Left ventricle myocardium inferior (tissue), 1 donor: Measurements from ENCODE around the gene IL22RA1. TPM values are rescaled to one million over a fixed set of nuclear protein-coding genes. Genes with fewer than 3 reads are reported as not detected.

Experiments
- DNase-seq: peaks from one replicate; pipeline ENCODE4 v3.0.0-alpha.2; 2020
- H3K27ac ChIP-seq: fragments of 200-600 bp; replicated peaks from 2 replicates; pipeline ENCODE4 v1.8.0; 2021
- H3K27me3 ChIP-seq: fragments of 200-600 bp; 2 replicates; pipeline ENCODE4 v1.8.0; 2021; ENCODE audit warnings: low read depth
- H3K36me3 ChIP-seq: fragments of 200-600 bp; 2 replicates; pipeline ENCODE4 v1.8.0; 2021
- H3K4me1 ChIP-seq: fragments of 200-600 bp; 2 replicates; pipeline ENCODE4 v1.8.0; 2021
- H3K4me3 ChIP-seq: fragments of 200-600 bp; 2 replicates; pipeline ENCODE4 v1.8.0; 2021; ENCODE audit warnings: mild to moderate bottlenecking, moderate library complexity
- H3K9me3 ChIP-seq: fragments of 200-600 bp; replicated peaks from 2 replicates; pipeline ENCODE4 v1.8.0; 2021
- CTCF ChIP-seq: fragments of 200-600 bp; IDR thresholded peaks from 2 replicates; pipeline ENCODE4 v1.8.0; 2021; ENCODE audit warnings: antibody characterized with exemption, mild to moderate bottlenecking, borderline replicate concordance
- intact Hi-C: fragments of 100-400 bp; cut with micrococcal nuclease; formaldehyde crosslinking; loops from one replicate; pipeline ENCODE4 v1.11.0; 2022
- total RNA-seq: library from RNA; stranded (reverse); fragmentation: NEBNext Ultra II Directional; extraction: Animal tissue kit (Norgen Biotek cat#: 25700); gene quantifications from one replicate; pipeline ENCODE4 v1.2.1, GENCODE V29; 2021
- donor health status: DM: no; HTN: yes; CAD: no; lungs with severe emphysema.

IL22RA1 gene
- total RNA-seq, 1 donor from 2014 or later, result 0.14 TPM

GRCh38 chr1:24089027-24089742, 53.8 kb downstream of the IL22RA1 start:
- no peaks in the 10 kb centered on the region for H3K9me3 ChIP-seq
- peaks cover 79% of the 10 kb centered on the region for H3K36me3 ChIP-seq
- H3K27ac ChIP-seq, result peak overlapping the region; percentile 79
- intact Hi-C loops, result no loop called here
- no peak overlapping the region for H3K4me3 ChIP-seq
- no peaks in the 10 kb centered on the region for H3K27me3 ChIP-seq
- DNase-seq, result no peak
- peaks cover 50% of the 10 kb centered on the region for H3K4me1 ChIP-seq
- no peak for TF ChIP-seq CTCF

- DNase-seq, result no peak
- peaks cover 59% of the 10 kb centered on the region for H3K4me1 ChIP-seq
- H3K4me3 ChIP-seq, result no peak overlapping the region
- peaks cover 83% of the 10 kb centered on the region for H3K36me3 ChIP-seq
- H3K9me3 ChIP-seq, result no peaks in the 10 kb centered on the region
- no peak for TF ChIP-seq CTCF
- no peaks in the 10 kb centered on the region for H3K27me3 ChIP-seq
- intact Hi-C loops, result no loop called here
- no peak overlapping the region for H3K27ac ChIP-seq
Measured at GRCh38 chr1:24086466-24086865, 56.5 kb downstream of the IL22RA1 start.

DNA sequence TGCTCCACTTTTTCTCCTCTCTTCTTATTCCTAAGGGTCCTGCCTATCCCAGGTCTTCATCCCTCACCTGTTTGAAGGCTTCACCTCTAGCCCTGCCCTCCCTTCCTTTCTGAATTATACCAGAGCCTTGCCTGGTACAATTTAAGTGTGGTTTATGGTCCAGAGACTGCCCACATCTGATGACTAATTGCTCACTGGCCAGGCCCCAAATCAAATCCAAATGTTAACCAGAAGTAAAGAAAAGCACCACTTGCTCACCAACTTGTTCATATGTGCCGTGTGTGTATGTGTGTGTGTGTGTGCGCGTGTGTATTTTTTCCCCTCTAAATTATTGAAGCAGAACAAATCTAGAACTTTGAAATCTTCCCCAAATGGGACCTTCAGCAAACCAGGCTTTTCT, 57.4 kb downstream of the IL22RA1 start:
- no peak for DNase-seq
- no peak overlapping the region for H3K4me3 ChIP-seq
- no peak overlapping the region for H3K27ac ChIP-seq
- H3K4me1 ChIP-seq, result peaks cover 59% of the 10 kb centered on the region
- intact Hi-C loops, result no loop called here
- no peak for TF ChIP-seq CTCF
- H3K9me3 ChIP-seq, result no peaks in the 10 kb centered on the region
- peaks cover 79% of the 10 kb centered on the region for H3K36me3 ChIP-seq
- no peaks in the 10 kb centered on the region for H3K27me3 ChIP-seq

DNA sequence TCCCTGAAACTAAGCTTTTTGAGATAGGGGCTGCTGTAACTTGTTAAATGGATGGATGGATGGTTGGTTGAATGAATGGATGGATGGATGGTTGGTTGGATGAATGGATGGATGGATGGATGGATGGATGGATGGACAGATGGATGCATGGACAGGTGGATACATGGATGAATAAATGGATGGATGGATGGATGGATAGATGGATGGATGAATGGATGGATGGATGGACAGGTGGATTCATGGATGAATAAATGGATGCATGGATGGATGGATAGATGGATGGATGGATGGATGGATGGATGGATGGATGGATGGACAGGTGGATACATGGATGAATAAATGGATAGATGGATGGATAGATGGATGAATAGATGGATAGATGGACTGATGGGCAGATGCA, 57.9 kb downstream of the IL22RA1 start:
- H3K9me3 ChIP-seq, result no peaks in the 10 kb centered on the region
- peaks cover 79% of the 10 kb centered on the region for H3K36me3 ChIP-seq
- intact Hi-C loops, result no loop called here
- H3K4me3 ChIP-seq, result no peak overlapping the region
- no peak for DNase-seq
- H3K27me3 ChIP-seq, result no peaks in the 10 kb centered on the region
- peaks cover 59% of the 10 kb centered on the region for H3K4me1 ChIP-seq
- H3K27ac ChIP-seq, result no peak overlapping the region
- no peak for TF ChIP-seq CTCF

GRCh38 chr1:24084050-24084449, 58.9 kb downstream of the IL22RA1 start:
- Histone ChIP-seq H3K36me3 (peaks cover 81% of the 10 kb centered on the region), H3K4me3 (no peak overlapping the region), H3K4me1 (peaks cover 67% of the 10 kb centered on the region), H3K27ac (no peak overlapping the region), H3K9me3 (no peaks in the 10 kb centered on the region), H3K27me3 (no peaks in the 10 kb centered on the region)
- intact Hi-C loops, result no loop called here
- DNase-seq, result no peak
- no peak for TF ChIP-seq CTCF
